Adrenal gland (tissue), 5 donors: ENCODE data around the gene UBE2R2.

ENCODE experiments used
- POLR2A ChIP-seq, 2 donors: fragments of 450-650 bp; IDR thresholded peaks; one replicate each; pipeline ENCODE4 v1.6.1; 2017; ENCODE audit warnings: antibody characterized with exemption in 2 of 2, mild to moderate bottlenecking in 2 of 2, moderate library complexity in 1 of 2
- TF ChIP-seq, protein P1 (sequence below), 6 experiments: fragments of 450-650 bp in 4 of 6; fragments of 200-600 bp in 2 of 6; sonication (generic) in 1 of 6; IDR thresholded peaks; 1 replicate in 5 of 6; 2 replicates in 1 of 6; pipeline versions ENCODE4 v1.5.1 to v1.8.0; 2016 to 2021; ENCODE audit warnings: antibody characterized with exemption in 6 of 6, mild to moderate bottlenecking in 2 of 6, moderate library complexity in 1 of 6
- donor health status: DM: no; HTN: no; CAD: no.

DNA sequence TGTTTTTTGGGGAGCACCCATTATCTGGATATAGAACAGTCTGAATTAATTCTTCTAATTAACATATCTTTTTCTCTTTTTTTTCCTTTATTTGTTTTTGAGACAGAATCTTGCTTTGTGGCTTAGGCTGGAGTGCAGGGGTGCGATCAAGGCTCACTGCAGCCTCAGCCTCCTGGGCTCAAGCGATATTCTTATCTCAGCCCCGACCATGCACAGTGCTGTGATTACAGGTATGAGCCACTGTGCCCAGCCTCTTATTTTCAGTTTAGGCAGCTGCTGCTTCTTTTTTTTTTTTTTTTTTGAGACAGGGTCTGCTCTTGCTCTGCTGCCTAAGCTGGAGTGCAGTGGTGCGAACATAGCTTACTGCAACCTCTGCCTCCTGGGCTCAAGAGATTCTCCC is 20.2 kb downstream of the UBE2R2 start:
- TF ChIP-seq, protein P1, sequence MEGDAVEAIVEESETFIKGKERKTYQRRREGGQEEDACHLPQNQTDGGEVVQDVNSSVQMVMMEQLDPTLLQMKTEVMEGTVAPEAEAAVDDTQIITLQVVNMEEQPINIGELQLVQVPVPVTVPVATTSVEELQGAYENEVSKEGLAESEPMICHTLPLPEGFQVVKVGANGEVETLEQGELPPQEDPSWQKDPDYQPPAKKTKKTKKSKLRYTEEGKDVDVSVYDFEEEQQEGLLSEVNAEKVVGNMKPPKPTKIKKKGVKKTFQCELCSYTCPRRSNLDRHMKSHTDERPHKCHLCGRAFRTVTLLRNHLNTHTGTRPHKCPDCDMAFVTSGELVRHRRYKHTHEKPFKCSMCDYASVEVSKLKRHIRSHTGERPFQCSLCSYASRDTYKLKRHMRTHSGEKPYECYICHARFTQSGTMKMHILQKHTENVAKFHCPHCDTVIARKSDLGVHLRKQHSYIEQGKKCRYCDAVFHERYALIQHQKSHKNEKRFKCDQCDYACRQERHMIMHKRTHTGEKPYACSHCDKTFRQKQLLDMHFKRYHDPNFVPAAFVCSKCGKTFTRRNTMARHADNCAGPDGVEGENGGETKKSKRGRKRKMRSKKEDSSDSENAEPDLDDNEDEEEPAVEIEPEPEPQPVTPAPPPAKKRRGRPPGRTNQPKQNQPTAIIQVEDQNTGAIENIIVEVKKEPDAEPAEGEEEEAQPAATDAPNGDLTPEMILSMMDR (IDR thresholded peaks at IDR 0.05): no peak
- TF ChIP-seq POLR2A (IDR thresholded peaks at IDR 0.05): no peak
